AG09319 (cell line): ENCODE data around the gene VPS39.

Experiments
- DNase-seq: peaks from one replicate; pipeline ENCODE4 v3.0.0-alpha.2; 2010; ENCODE audit warnings: low read depth; ENCODE audit errors: extremely low read depth
- CTCF ChIP-seq: IDR thresholded peaks from 2 replicates; pipeline ENCODE4 v1.5.1; 2011; ENCODE audit warnings: low read depth, mild to moderate bottlenecking, inconsistent platforms, low read length, moderate library complexity

The VPS39 gene

DNA sequence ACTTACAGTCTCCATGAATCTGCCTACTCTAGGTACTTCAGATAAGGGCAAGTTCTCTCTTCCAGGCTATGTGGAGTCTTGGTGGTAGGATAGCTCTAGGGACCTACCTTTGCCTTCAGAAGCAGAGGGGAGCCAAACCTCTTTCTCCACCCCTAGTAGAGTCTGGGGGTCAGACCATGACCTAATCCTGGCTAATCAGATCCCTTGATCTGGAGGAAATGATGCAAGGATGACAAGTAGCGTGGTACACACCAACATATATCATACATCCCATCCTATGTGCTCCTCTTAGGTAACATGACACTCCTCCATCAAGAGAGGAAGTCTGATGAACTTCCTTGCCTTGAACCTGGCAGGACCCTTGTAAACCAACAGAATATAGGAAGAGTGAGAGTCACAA, 36.3 kb downstream of the VPS39 start:
- DNase-seq = no peak
- no peak for TF ChIP-seq CTCF

GRCh38 chr15:42171122-42171521, 37.0 kb downstream of the VPS39 start:
- DNase-seq = no peak
- no peak for TF ChIP-seq CTCF

- no peak for TF ChIP-seq CTCF
- DNase-seq = no peak
Measured at GRCh38 chr15:42166225-42166940, 41.7 kb downstream of the VPS39 start.

GRCh38 chr15:42165106-42165505, 43.0 kb downstream of the VPS39 start:
- no peak for DNase-seq
- TF ChIP-seq CTCF = no peak

DNA sequence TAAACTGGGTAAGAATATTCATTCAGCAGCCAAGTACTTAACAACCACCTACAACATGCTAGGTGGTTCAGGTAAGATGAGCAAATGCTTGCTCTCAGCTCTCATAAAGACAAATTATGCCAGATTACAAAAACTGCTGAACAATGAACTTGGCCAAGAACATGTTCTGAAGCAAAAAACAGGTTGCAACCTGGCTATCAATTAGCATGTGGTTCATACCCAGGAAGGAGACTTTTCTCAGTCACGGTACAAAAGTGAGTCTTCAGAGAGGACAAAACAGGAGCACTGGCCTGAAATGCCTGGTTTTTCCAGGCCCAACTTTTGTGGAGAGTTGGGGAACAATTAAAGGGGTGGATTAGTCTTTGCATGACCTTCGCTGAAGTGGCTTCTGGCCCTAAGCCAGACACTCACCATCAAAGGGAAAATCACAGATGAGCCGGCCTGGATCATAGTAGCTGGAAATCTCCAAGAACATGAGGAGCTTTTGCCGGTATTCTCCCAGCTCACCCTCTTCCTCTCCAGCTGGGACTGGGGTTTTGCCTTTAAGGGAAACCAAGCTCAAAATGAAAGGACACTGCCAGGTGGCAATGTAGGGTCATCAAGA, 44.1 kb downstream of the VPS39 start:
- TF ChIP-seq CTCF = no peak
- no peak for DNase-seq

GRCh38 chr15:42163291-42163690, 44.8 kb downstream of the VPS39 start:
- TF ChIP-seq CTCF = no peak

GRCh38 chr15:42160136-42160535, 48.0 kb downstream of the VPS39 start:
- no peak for TF ChIP-seq CTCF
- no peak for DNase-seq

More at GRCh38 chr15:42163291-42163690, 44.8 kb downstream of the VPS39 start:
- no peak for DNase-seq
